Activated CD4-positive, CD25-positive, alpha-beta regulatory T cell treated with anti-CD3 and anti-CD28 coated beads, Interleukin-2, amount 50 U/mL, for 24 hours (primary cell): ENCODE data around the gene ABHD17A.

Source experiments
- ATAC-seq, 2 donors: fragments of 150-1000 bp; cut with Tn5 transposase; one replicate each; pipeline ENCODE4 v1.10.0; 2021; ENCODE audit warnings: mild to moderate bottlenecking in 1 of 2, moderate library complexity in 1 of 2

ABHD17A gene

GRCh38 chr19:1863638-1864479, 21.4 kb downstream of the ABHD17A start:
- ATAC-seq, result peak; percentile 70 to 73

DNA sequence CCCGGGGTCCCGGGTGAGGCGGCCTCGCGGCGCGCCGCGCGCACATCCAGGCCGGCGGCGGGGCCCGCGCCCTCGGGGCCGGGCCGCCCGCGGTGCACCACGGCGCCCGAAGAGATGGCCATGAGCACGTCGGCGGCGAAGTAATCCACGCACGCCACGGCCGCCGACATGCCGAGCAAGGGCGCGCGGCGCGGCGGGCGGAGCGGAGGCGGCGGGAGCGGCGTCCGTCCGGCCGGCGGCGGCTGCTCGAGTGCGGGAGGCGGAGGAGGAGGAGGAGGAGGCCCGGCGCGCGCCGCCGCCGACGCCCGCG, 22.0 kb downstream of the ABHD17A start, which contains the start of gene KLF16:
TSS of gene KLF16 (minus strand) at position 252 of the 310 bp plus-strand sequence. CDS start at position 170, 82 bp downstream.
- peak; percentile 0 for ATAC-seq

- peak in 1 of 2 donors; percentile 1 for ATAC-seq
These were observed 22.6 kb downstream of the ABHD17A start for GRCh38 chr19:1862424-1863327.

GRCh38 chr19:1862068-1862423, 23.2 kb downstream of the ABHD17A start:
- no peak for ATAC-seq

DNA sequence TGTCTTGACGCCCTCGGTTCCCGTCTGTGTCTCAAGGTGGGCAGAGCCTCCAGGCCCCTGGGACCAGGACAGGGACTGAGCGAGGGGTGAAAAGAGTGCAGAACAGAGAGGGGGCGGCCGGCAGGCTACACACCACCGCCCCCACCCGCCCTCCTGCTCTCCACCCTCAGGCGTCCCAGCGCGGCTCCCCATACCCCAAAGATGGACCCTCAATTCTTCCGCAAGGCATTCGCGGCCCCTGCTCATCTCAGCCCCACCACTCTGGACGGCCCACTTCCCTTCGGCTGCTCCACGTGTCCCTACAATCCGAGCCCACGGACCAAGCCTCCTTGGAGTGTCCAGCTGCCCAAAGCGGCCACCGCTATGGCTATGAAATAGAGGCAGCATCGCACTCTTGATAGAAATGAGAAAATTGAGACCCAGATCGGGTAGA, 23.7 kb downstream of the ABHD17A start:
- no peak for ATAC-seq

DNA sequence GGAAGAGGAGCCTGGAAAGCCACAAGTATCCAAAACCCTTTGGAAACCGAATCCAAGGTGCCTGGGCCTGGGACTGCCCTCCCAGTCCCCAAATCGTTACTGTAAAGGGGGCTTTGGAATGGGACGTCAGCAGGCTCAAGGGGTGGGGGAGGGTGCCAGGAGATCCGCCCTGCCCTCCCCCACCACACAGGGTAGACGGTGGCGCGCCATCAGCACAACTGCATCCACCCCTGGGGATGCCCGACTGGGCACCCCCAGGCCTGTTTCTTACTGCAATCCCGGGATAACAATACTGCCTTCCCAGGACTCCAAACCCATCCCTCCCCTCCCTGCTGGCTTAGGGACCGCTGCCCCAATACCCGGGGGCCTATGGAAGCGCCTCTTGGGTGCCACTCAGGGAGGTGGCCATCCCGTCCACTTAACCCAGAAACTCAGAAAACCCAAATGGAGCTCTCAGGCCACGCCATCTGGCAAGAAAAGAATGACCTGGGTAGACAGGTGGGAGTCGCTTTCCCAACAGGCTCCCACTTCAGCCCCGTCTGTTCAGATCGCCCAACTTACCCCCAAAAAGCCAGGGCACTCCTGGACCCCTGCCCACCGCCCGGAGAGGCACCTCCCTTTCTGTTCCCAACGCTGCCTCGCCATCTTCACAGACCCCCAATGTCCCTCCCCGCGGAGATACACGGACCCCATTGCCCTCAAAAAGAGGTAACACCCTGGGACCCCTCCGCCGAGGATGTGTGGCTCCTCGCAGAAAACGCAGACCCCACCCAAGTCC, 24.3 kb downstream of the ABHD17A start:
- ATAC-seq, result no peak

DNA sequence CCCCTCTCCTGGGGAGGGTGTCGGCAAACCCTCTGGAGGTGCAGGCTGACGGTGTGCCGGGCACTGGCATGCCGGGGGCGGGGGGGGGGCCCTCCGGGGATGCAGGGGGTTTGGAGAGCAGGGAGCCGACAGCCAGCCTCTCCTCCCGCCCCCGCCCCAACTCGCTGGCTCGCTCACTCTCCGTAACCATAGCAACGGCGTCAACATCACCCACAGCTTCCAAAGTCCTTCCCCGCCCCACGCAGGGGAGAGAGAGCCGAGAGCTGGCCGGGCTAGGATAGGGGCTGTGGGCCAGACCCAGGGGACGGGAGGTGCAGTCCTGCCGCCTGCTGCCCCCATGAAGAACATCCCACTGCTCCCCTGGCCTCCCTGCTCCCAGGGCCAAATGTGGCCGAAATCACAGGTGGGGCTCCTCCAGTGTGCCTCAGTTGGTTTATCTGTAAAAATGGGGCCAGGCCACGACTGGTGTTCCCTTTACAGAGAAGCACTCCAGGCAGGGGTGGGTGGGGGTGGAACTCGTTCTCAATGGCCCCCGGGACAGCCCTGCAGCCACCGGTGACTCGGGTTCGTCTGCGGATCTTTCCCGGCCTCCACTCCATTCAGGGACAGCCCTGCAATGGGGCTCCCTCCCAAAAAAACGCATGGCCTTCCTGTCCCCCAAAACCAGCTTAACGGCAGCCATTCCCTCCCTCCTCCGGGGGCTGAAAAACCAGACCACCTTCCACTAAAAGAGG, 25.1 kb downstream of the ABHD17A start:
- no peak for ATAC-seq

DNA sequence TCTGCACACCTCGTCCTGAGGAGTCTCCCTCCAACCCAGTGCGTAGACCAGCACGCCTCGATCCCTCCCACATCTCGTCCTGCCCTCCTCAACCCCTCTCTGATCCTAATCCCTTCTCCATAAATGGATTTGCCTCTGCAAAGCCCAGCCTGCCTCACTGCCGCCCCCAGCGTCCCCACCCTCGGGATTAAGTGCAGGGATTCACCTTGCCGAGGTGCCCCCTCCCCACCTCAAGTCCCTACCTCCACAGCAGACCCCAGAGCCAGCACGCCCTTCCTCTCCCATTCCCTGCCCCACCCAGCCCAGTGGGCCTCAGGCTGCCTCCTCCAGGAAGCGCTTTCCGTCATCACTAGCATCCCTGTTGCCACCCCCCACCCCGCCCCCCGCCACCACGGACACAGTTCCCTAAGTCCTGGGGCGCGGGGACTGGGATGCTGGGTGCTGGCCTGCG, 25.9 kb downstream of the ABHD17A start:
- ATAC-seq, result no peak

- no peak for ATAC-seq
These were observed 26.7 kb downstream of the ABHD17A start for GRCh38 chr19:1858412-1859081.

DNA sequence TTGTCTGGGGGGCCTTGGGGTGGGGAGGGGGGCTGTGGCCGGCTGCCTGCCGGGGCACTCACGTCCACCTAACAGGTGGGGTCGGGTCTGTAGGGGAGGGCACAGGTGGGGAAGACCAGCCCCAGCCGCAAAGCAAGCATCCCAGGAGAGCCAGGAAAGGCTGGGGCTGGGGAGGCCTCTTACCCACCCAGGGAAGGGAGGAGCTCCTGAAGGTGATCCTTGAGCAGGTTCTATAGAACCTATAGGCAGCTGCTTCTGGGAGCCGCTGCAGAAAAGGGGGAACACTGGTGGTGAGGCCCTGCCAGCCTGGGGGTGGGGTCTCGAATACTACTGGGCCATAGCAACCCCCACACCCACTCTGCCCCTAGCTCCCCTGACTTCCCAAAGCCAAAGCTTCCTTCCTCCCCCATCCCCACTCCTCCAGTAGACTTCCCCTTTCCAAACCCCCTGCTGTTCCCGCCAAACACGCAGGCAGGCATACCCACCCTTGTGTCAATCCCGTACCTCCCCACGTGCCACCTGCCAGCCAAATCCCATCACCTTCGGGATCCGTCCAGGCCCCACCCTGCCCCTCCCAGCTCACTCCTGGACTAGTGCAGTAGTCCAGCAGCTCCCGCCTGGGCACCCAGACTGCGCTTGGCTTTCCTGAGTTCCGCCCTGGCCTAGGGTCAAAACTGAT, 27.5 kb downstream of the ABHD17A start:
- no peak for ATAC-seq

- ATAC-seq, result peak; percentile 11 to 23
These were observed 28.3 kb downstream of the ABHD17A start for GRCh38 chr19:1856698-1857603.

DNA sequence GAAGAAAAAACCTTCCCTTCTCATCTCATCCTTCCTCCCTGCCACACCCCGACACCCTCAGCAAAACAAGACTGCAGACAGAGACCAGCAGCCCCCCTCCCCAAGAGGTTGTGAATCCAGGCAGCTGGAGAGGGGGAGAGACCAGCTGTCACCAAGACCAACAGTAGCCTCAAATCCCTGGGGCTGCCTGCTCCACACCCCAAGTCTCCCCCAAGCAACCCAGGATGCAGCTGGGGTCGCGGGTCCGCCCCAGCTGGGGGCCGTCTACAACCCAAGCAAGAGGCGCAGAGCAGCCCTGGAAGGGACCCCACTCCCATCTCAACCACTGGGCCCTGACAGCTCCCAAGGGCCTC, 29.0 kb downstream of the ABHD17A start:
- ATAC-seq, result no peak

DNA sequence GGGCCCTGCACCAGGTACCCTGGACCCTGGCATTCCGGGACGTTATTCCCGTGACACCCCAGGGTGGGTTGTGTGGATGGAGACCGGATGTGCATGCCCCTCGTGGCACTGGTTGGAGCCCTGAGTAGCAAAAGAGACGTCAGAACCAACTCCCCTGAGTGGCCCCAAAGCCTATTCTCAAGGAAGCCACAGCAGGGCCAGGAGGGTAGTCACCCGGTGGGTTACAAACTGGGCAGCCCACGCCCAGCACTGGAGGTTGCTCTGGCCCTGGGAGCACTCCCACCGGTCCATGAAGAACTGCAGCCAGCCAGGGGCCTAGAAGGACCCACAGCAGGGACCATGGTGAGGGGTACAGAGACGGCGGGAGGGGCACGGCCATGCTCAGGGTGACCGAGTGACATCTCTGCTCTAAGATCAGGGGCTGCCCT, 29.5 kb downstream of the ABHD17A start:
- peak; percentile 30 for ATAC-seq

GRCh38 chr19:1855040-1855827, 30.1 kb downstream of the ABHD17A start:
- ATAC-seq, result peak; percentile 71 to 74

DNA sequence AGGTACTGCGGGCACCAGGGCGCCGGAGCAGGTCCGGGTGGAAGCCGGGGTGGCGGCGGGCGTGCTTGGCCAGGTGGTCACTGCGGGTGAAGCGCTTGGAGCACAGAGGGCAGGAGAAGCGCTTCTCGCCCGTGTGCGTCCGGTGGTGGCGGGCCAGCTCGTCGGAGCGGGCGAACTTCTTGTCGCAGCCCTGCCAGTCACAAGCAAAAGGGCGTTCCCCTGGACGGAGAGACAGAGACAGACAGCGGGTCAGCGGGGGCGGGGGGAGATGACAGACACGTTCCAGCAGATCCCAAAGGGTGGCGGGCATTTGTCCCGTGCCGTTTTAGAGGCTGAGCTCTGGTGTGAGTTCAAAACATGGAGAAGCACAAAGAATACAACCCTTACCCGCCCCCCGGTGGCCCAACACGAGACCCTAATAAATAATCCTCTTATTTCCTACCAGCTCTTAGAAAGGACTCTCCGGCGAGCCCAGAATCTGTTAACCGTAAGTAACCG, 30.7 kb downstream of the ABHD17A start:
- no peak for ATAC-seq

- ATAC-seq, result no peak
These were observed 31.2 kb downstream of the ABHD17A start for GRCh38 chr19:1854039-1854541.

GRCh38 chr19:1853295-1854038, 31.8 kb downstream of the ABHD17A start:
- peak; percentile 21 to 22 for ATAC-seq
